CD4-positive, alpha-beta memory T cell (primary cell): Measurements from ENCODE around the gene TPRKB. TPM values are rescaled to one million over a fixed set of nuclear protein-coding genes. Genes with fewer than 3 reads are reported as not detected.
"Not testable (repeated sequence)": the region's sequence is repeated elsewhere in the genome, so short reads cannot be mapped to it uniquely, and the experiment has no call there.

ENCODE experiments used
- CTCF ChIA-PET: fragments of 350-600 bp; sonication (Branson Sonifier 250); formaldehyde crosslinking; loops from one replicate; lab custom pipeline; 2021; ENCODE audit warnings: inconsistent platforms; ENCODE audit not compliant: partially characterized antibody; lab: Charles Lee
- POLR2A ChIA-PET: fragments of 350-600 bp; sonication (Branson Sonifier 250); formaldehyde crosslinking; loops from one replicate; lab custom pipeline; 2021; ENCODE audit not compliant: partially characterized antibody; lab: Charles Lee
- DNase-seq, 5 donors: peaks; one replicate each; pipeline versions ENCODE4 v3.0.0 to v3.0.0-alpha.2; 2020 to 2022; ENCODE audit warnings: mixed read lengths in 1 of 5
- H3K27ac ChIP-seq: one replicate; pipeline ENCODE4 v1.7.0; 2013; ENCODE audit warnings: low read depth, low read length
- H3K27me3 ChIP-seq: 2 replicates; pipeline ENCODE4 v1.7.0; 2013; ENCODE audit warnings: mild to moderate bottlenecking, low read length, moderate library complexity; ENCODE audit not compliant: insufficient read depth
- H3K36me3 ChIP-seq: 2 replicates; pipeline ENCODE4 v1.7.0; 2013; ENCODE audit warnings: mild to moderate bottlenecking, low read length, moderate library complexity; ENCODE audit not compliant: insufficient read depth
- H3K4me1 ChIP-seq: 2 replicates; pipeline ENCODE4 v1.7.0; 2013; ENCODE audit warnings: mild to moderate bottlenecking, low read length, moderate library complexity; ENCODE audit not compliant: insufficient read depth
- H3K4me3 ChIP-seq, 2 donors: one replicate each; pipeline ENCODE4 v1.7.0; 2013; ENCODE audit warnings: low read length in 2 of 2, mild to moderate bottlenecking in 1 of 2
- H3K9me3 ChIP-seq, 2 donors: one replicate each; pipeline ENCODE4 v1.7.0; 2013; ENCODE audit warnings: low read length in 2 of 2, control low read depth in 1 of 2; ENCODE audit not compliant: control insufficient read depth in 1 of 2
- H3K27ac Mint-ChIP-seq, 7 donors: one replicate each; pipeline ENCODE4 v1.8.0; 2020 to 2021; ENCODE audit warnings: mixed read lengths in 7 of 7, mild to moderate bottlenecking in 6 of 7, inconsistent platforms in 3 of 7, moderate library complexity in 3 of 7
- H3K27me3 Mint-ChIP-seq, 2 donors: one replicate each; pipeline ENCODE4 v1.8.0; 2020 to 2021; ENCODE audit warnings: mixed read lengths in 2 of 2
- H3K36me3 Mint-ChIP-seq, 2 donors: one replicate each; pipeline ENCODE4 v1.8.0; 2020 to 2021; ENCODE audit warnings: mixed read lengths in 2 of 2, inconsistent platforms in 1 of 2, mild to moderate bottlenecking in 1 of 2
- H3K4me1 Mint-ChIP-seq, 4 donors: one replicate each; pipeline ENCODE4 v1.8.0; 2020 to 2021; ENCODE audit warnings: mixed read lengths in 4 of 4, mild to moderate bottlenecking in 1 of 4
- H3K4me3 Mint-ChIP-seq, 8 donors: one replicate each; pipeline ENCODE4 v1.8.0; 2020 to 2021; ENCODE audit warnings: mixed read lengths in 8 of 8, mild to moderate bottlenecking in 7 of 8, moderate library complexity in 6 of 8, inconsistent platforms in 3 of 8
- H3K9me3 Mint-ChIP-seq, 8 donors: one replicate each; pipeline ENCODE4 v1.8.0; 2020 to 2021; ENCODE audit warnings: mixed read lengths in 8 of 8, mild to moderate bottlenecking in 5 of 8, inconsistent platforms in 3 of 8, moderate library complexity in 1 of 8
- intact Hi-C: fragments of 100-400 bp; cut with micrococcal nuclease; formaldehyde crosslinking; loops from one replicate; pipeline ENCODE4 v1.15.1; 2023
- polyA plus RNA-seq, 2 donors: library from polyadenylated mRNA; unstranded; fragments of 300-500 nt; fragmentation: Illumina TruSeq; gene quantifications; one replicate each; pipeline ENCODE4 v1.2.3, GENCODE V29; 2021
- total RNA-seq, 2 experiments: library from RNA; stranded (reverse); gene quantifications; one replicate each; pipeline ENCODE4 v1.2.3, GENCODE V29; 2021

TPRKB gene
- total and polyA plus RNA-seq, 4 experiments from 2014 or later = 31.7 to 74.4 (median 48.7) TPM

DNA sequence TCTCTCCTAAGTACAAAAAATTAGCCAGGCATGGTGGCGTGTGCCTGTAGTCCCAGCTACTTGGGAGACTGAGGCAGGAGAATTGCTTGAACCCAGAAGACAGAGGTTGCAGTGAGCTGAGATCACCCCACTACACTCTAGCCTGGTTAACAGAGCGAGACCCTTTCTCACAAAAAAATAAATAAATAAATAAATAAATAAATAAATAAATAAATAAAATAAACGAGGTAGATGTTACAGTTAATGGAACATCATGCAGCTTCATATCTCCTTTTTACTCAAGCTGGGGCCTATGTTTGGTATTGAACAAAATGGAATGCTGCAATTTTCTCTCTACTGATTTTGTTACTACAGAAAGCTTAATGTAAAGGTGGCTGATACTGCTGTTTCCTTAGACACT, 40.6 kb downstream of the TPRKB start:
- H3K9me3 ChIP-seq, H3K36me3 Mint-ChIP-seq, H3K36me3 ChIP-seq, CTCF ChIA-PET, intact Hi-C loops, H3K4me3 ChIP-seq, H3K27me3 ChIP-seq, POLR2A ChIA-PET, H3K27me3 Mint-ChIP-seq, H3K27ac ChIP-seq, H3K4me1 ChIP-seq, H3K4me1 Mint-ChIP-seq, DNase-seq, H3K9me3 Mint-ChIP-seq, H3K27ac Mint-ChIP-seq, H3K4me3 Mint-ChIP-seq: not testable (repeated sequence)

DNA sequence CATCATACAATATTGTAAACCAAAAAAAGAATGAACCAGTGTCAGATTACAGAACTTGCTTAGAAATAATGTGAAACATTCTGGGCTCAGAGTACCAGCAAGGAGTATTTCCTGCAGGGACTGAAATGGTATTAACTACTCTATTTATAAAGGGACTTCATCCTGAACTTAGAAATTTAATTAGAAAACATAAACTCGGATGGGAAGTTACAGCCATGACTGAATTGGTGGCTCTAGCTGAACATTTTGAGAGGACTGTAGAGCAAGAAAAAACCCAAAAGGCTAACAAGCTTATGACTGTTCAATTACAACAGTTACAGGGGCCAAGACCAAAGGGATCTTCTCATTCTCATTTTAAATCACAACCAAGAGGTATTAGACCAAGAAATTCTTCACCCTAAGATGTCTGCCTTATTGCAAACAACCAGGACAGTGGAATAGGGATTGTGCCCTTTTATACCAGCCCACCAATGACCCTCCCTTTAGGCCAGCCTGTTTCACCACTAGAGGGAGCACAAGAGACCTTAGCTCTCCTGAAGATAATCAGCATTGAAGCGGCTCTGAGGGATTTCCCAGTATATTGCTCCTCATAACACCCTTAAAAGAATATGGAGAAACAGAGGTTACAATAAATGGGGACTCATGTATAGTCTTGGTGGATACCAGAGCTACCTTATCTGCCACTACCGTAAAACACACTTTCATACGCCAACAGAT, 46.6 kb downstream of the TPRKB start:
- H3K36me3 ChIP-seq, H3K27ac ChIP-seq, H3K9me3 ChIP-seq, POLR2A ChIA-PET, H3K27me3 ChIP-seq, H3K4me1 ChIP-seq, H3K4me3 Mint-ChIP-seq, H3K27me3 Mint-ChIP-seq, H3K4me3 ChIP-seq, H3K36me3 Mint-ChIP-seq, intact Hi-C loops, H3K27ac Mint-ChIP-seq, H3K4me1 Mint-ChIP-seq: not testable (repeated sequence)
- CTCF ChIA-PET = interaction anchor here (1.0 to 2.2 kb wide), 2 partner anchors 9 kb away, joined by 3 to 4 read pairs; no protein-coding TSS in a partner anchor
- peak in 4 of 5 donors; percentile 5 to 31 (median 14) for DNase-seq
- H3K9me3 Mint-ChIP-seq = peaks cover 0 to 18% (median 8%) of the 10 kb centered on the region in 8 donors

DNA sequence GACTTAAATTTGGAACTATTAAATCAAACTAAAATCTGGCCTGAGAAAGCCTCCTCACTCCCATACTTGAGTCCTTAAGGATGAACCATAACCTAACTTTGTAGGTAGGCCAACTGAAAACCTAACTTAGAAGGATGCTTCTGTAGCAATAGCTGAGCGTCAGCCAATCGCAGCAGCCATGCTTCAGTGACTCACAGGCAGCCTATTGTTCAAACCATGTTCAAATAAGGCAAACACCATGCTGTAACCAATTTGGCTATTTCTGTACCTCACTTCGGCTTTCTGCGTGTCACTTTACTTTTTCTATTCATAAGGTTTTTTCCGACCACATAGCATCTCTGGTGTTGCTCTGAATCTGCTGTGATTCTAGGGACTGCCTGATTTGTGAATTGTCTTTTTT, 48.7 kb downstream of the TPRKB start:
- POLR2A ChIA-PET, H3K4me1 ChIP-seq, DNase-seq, H3K4me3 ChIP-seq, CTCF ChIA-PET, H3K4me1 Mint-ChIP-seq, H3K4me3 Mint-ChIP-seq, H3K27ac ChIP-seq, H3K27me3 Mint-ChIP-seq, intact Hi-C loops, H3K27me3 ChIP-seq, H3K36me3 ChIP-seq, H3K36me3 Mint-ChIP-seq, H3K27ac Mint-ChIP-seq, H3K9me3 ChIP-seq: not testable (repeated sequence)
- peaks cover 0 to 18% (median 8%) of the 10 kb centered on the region in 8 donors for H3K9me3 Mint-ChIP-seq

DNA sequence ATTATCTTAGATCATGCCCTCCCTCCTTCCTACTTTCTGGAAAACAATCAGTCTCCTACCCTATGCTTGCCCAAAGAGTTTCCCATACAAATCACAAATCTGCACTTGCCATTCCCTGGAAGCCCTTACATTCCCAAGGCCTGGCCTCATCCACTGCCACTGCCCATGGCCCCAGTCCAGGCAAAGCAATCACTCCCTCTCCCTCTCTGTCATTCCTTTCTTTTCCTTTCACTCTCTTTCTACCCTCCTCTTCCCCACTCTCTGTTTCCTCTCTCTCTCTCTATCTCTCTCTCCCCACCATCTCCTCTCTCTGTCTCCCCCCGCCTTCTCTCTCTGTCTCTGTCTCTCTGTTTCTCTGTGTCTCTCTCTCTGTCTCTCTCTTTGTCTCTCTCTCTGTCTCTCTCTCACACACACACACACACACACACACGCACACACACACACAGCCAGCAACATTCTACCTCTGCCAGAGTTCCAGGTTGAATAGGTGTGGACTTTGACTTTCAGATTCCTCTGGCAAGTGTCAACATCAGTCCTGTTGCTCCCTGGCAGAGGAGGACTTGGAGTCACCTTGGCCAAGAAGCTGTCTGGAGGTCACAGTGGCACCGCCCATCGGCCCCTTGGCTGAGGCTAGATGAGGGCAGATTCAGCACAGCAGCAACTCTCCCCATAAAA, 51.2 kb downstream of the TPRKB start:
- H3K27me3 Mint-ChIP-seq = peaks cover 0 to 9% of the 10 kb centered on the region in 2 donors
- H3K36me3 Mint-ChIP-seq = peaks cover 0 to 4% of the 10 kb centered on the region in 2 donors
- DNase-seq = no peak
- Histone ChIP-seq H3K27ac (no peak overlapping the region), H3K9me3 (no peaks in the 10 kb centered on the region), H3K36me3 (no peaks in the 10 kb centered on the region), H3K4me3 (no peak overlapping the region), H3K27me3 (no peaks in the 10 kb centered on the region), H3K4me1 (no peaks in the 10 kb centered on the region)
- H3K4me1 Mint-ChIP-seq = no peaks in the 10 kb centered on the region
- POLR2A ChIA-PET = no interaction called here
- CTCF ChIA-PET = no interaction called here
- peaks cover 0 to 18% (median 8%) of the 10 kb centered on the region in 8 donors for H3K9me3 Mint-ChIP-seq
- intact Hi-C loops = no loop called here
- no peak overlapping the region for H3K27ac Mint-ChIP-seq
- H3K4me3 Mint-ChIP-seq = no peak overlapping the region

DNA sequence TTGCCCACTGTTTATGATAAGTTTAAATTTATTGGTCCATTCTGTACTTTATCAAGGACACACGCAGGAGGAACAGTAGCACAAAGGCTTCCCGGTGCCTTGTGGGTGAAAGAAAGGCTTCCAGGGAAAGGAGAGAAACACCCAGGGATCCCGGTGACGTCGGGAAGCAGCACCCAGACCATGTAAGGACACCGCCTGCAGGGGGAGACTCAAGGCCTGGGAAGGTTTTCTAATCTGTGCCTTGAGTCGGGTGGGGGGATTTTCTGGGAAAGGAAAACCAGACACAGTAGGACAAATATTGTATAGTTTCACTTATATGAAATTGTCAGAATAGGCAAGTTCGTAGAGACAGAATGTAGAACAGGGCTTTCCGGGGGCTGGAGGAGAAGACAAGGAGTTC, 52.2 kb downstream of the TPRKB start:
- H3K27ac Mint-ChIP-seq, H3K27me3 ChIP-seq, H3K4me3 ChIP-seq, POLR2A ChIA-PET, H3K36me3 Mint-ChIP-seq, H3K27ac ChIP-seq, H3K9me3 ChIP-seq, CTCF ChIA-PET, H3K4me1 ChIP-seq, H3K4me1 Mint-ChIP-seq, DNase-seq, H3K27me3 Mint-ChIP-seq, intact Hi-C loops, H3K36me3 ChIP-seq, H3K4me3 Mint-ChIP-seq: not testable (repeated sequence)
- peaks cover 0 to 18% (median 8%) of the 10 kb centered on the region in 8 donors for H3K9me3 Mint-ChIP-seq

DNA sequence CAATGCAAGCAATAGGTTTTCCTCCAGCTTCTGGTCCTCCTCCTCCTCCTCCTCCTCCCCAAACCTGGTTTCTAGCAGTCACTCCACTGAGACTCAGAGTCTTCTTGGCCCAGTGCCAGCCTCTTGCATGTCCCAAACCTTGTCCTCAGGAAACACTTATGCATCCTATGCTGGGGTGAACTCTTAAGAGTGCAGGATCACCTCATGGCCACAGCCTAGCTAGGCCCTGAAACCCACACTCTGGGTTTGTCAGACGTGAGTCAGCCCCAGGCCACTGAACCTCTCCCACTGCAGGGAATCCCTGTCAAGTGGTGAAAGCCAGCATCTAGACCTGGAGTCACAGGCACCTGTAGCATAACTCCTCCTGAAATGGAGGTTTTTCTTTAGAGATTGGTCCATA, 52.8 kb downstream of the TPRKB start:
- H3K4me3 ChIP-seq, H3K27ac ChIP-seq, H3K36me3 Mint-ChIP-seq, H3K36me3 ChIP-seq, H3K4me1 ChIP-seq, H3K4me1 Mint-ChIP-seq, H3K27me3 ChIP-seq, intact Hi-C loops, DNase-seq, H3K27ac Mint-ChIP-seq, POLR2A ChIA-PET, H3K4me3 Mint-ChIP-seq, CTCF ChIA-PET, H3K27me3 Mint-ChIP-seq, H3K9me3 ChIP-seq: not testable (repeated sequence)
- H3K9me3 Mint-ChIP-seq = peaks cover 0 to 15% (median 6%) of the 10 kb centered on the region in 8 donors

DNA sequence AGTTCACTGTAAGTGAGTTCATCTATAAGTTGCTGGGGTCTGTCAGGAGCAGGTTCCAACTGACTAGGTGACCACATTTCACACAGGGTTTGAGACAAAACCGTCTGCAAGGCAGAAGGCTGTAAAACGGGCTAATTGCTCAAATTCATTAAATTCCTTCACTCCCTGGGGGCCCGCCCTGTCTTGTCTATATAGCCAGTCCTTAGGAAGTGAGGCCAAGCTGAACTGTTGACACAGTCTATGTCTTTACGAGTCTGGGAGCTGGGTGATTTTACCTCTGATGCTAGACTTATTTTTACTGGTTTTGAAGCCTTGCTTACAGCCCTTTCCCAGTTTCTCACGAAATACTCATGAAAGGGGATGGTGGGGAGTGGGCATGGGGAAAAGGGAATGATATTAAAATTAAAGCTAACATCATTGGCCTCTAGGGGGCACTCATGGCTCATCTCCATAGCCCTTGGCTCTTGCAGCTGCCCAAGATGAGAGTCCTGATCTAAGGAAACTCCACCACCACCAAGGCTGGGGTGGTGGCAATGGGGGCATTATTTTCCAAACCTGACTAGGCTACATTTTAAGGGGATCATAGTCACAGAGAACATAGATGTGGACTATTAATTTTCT, 57.1 kb downstream of the TPRKB start:
- H3K27ac ChIP-seq, H3K4me3 ChIP-seq, H3K36me3 ChIP-seq, H3K36me3 Mint-ChIP-seq, H3K4me1 Mint-ChIP-seq, H3K27ac Mint-ChIP-seq, H3K9me3 Mint-ChIP-seq, H3K9me3 ChIP-seq, H3K4me1 ChIP-seq, intact Hi-C loops, POLR2A ChIA-PET, H3K27me3 Mint-ChIP-seq, H3K27me3 ChIP-seq, DNase-seq, H3K4me3 Mint-ChIP-seq: not testable (repeated sequence)
- CTCF ChIA-PET = interaction anchor here (1.1 kb wide), 1 partner anchor 59 kb away, joined by 3 read pairs; no protein-coding TSS in a partner anchor
